Umbilical cord (tissue), 2 donors: Measurements from ENCODE around the gene TUBB1. TPM values are rescaled to one million over a fixed set of nuclear protein-coding genes. Genes with fewer than 3 reads are reported as not detected.
"Not testable (repeated sequence)": the region's sequence is repeated elsewhere in the genome, so short reads cannot be mapped to it uniquely, and the experiment has no call there.

ENCODE experiments used
- DNase-seq: peaks from one replicate; pipeline ENCODE4 v3.0.0-alpha.2; 2015; ENCODE audit warnings: low spot score
- total RNA-seq: library from RNA; depleted of rRNA; stranded (reverse); fragments of >200 nt; gene quantifications from one replicate; pipeline ENCODE4 v1.2.3, GENCODE V29; 2014; ENCODE audit warnings: low replicate concordance; ENCODE audit not compliant: insufficient read depth

Gene TUBB1
- total RNA-seq, 1 donor from 2014 or later, result 2.4 TPM

- no peak for DNase-seq
These were observed 412 bp upstream of the TUBB1 start for GRCh38 chr20:59018817-59019216.

- peak; percentile 50 for DNase-seq
These were observed 1.8 kb downstream of the TUBB1 start for GRCh38 chr20:59020938-59021551.

GRCh38 chr20:59022754-59023153, 3.5 kb downstream of the TUBB1 start:
- no peak for DNase-seq

GRCh38 chr20:59023616-59024015, 4.4 kb downstream of the TUBB1 start:
- no peak for DNase-seq

- DNase-seq, result no peak
These were observed 4.9 kb downstream of the TUBB1 start for GRCh38 chr20:59024111-59024530.

- no peak for DNase-seq
These were observed 5.9 kb downstream of the TUBB1 start for GRCh38 chr20:59025086-59025485.

- DNase-seq, result no peak
These were observed 6.3 kb downstream of the TUBB1 start for GRCh38 chr20:59025511-59025910.

GRCh38 chr20:59026904-59027740, 7.9 kb downstream of the TUBB1 start:
- DNase-seq, result no peak

- no peak for DNase-seq
These were observed 8.6 kb downstream of the TUBB1 start for GRCh38 chr20:59027741-59028320.

- DNase-seq, result no peak
These were observed 9.6 kb downstream of the TUBB1 start for GRCh38 chr20:59028812-59029211.

GRCh38 chr20:59030911-59031563, 11.8 kb downstream of the TUBB1 start:
- DNase-seq, result no peak

GRCh38 chr20:59031564-59032022, 12.4 kb downstream of the TUBB1 start:
- DNase-seq, result no peak

- peak; percentile 97 for DNase-seq
These were observed 12.9 kb downstream of the TUBB1 start, which contains the start of gene ATP5F1E for GRCh38 chr20:59032023-59032712. TSS of gene ATP5F1E (minus strand) at chr20:59032335. CDS start at chr20:59032251, 84 bp downstream.

- DNase-seq, result no peak
These were observed 13.5 kb downstream of the TUBB1 start for GRCh38 chr20:59032713-59033059.

- DNase-seq, result no peak
These were observed 13.9 kb downstream of the TUBB1 start for GRCh38 chr20:59033093-59033492.

- DNase-seq, result no peak
These were observed 14.5 kb downstream of the TUBB1 start for GRCh38 chr20:59033616-59034165.

GRCh38 chr20:59035381-59035780, 16.2 kb downstream of the TUBB1 start:
- no peak for DNase-seq

- DNase-seq, result no peak
These were observed 18.2 kb downstream of the TUBB1 start for GRCh38 chr20:59037386-59037785.

GRCh38 chr20:59039233-59039632, 20.0 kb downstream of the TUBB1 start:
- DNase-seq, result no peak

- no peak for DNase-seq
These were observed 21.4 kb downstream of the TUBB1 start for GRCh38 chr20:59040667-59041066.

- not testable (repeated sequence) for DNase-seq
These were observed 22.3 kb downstream of the TUBB1 start for GRCh38 chr20:59041487-59041886.
